GM18507 (cell line): ENCODE results near the gene C20orf144.
"Not testable (repeated sequence)": the region's sequence is repeated elsewhere in the genome, so short reads cannot be mapped to it uniquely, and the experiment has no call there.

Experiments used
- DNase-seq: peaks from one replicate; pipeline ENCODE4 v3.0.0; 2011; ENCODE audit warnings: low read depth; ENCODE audit not compliant: insufficient read length; ENCODE audit errors: extremely low spot score
- FAIRE-seq: peaks from 2 replicates; lab custom pipeline; 2011; peaks lifted over from hg19 to GRCh38; lab: Jason Lieb, UNC

The C20orf144 gene

GRCh38 chr20:33687993-33688937, 26.1 kb downstream of the C20orf144 start:
- no peak for FAIRE-seq
- no peak for DNase-seq

DNA sequence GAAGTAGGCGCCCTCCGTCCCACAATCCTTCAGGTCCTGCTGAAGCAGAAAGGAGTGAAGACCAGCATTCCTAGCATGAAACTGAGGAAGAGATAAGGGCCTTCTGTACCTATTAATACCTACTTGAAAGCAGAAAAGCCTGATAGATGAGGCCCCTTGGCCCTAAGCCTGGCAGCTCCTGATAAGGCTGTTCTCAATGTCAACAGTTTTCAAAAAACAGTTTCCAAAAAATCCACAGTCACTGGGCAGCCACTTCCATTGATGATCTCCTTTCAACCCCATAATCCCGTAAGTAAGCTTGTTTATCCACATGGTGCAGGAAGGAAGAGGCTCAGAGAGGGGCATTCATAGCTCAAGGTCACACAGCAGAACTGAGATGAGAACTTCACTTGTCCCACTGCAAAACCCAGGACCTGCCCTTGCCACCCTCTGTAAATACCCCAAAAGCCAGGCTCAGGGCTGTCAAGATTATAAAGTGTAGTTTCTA, 26.9 kb downstream of the C20orf144 start:
- no peak for FAIRE-seq
- DNase-seq, result no peak

- FAIRE-seq (no peak), DNase-seq (no peak)
Measured at GRCh38 chr20:33689493-33689892, 27.4 kb downstream of the C20orf144 start.

GRCh38 chr20:33689973-33690372, 27.8 kb downstream of the C20orf144 start:
- DNase-seq (no peak), FAIRE-seq (no peak)

DNA sequence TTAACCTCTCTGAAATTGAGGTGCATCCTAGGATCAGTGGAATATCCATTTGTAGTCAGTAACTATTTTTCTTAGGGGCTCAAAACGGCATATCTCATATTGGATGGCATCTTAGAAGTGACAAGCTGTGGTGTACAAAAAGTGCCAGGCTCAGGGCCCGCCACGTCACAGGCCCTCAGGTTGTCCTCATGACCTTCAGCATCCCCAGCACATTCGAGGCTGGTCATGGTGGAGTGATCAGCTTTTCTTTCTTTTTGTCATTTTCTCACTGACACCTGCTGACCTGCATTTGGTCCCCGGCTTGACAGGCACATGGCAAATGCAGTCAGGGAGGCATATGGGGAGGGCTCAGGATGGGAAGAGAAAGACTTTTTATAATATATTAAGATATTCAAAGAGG, 31.2 kb downstream of the C20orf144 start:
- no peak for FAIRE-seq

GRCh38 chr20:33693741-33694638, 31.9 kb downstream of the C20orf144 start:
- FAIRE-seq (no peak), DNase-seq (no peak)

More for the DNA sequence above, 31.2 kb downstream of the C20orf144 start:
- DNase-seq, result no peak

- FAIRE-seq (no peak), DNase-seq (no peak)
Measured at GRCh38 chr20:33694639-33695012, 32.5 kb downstream of the C20orf144 start.

GRCh38 chr20:33696448-33696847, 34.3 kb downstream of the C20orf144 start:
- FAIRE-seq (no peak), DNase-seq (no peak)

DNA sequence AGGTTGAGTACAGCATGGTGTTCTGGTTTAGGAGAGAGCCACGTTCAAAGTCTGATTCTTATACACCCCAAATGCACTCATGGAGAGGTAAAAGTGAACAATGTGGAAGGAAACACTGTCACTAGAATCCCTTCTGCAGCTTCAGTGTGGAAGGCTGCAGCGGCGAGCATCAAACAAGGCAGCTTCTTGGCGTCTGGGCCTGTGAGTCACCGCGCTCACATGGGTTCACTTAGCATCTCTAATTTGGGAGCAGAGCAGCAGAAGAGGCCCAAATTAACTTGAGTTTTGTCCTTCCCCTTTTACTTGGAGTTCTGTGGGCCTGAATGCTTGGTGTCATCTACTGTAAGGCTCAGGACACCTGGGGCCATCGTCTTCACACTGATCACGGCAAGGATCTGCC, 35.0 kb downstream of the C20orf144 start:
- no peak for FAIRE-seq
- no peak for DNase-seq

DNA sequence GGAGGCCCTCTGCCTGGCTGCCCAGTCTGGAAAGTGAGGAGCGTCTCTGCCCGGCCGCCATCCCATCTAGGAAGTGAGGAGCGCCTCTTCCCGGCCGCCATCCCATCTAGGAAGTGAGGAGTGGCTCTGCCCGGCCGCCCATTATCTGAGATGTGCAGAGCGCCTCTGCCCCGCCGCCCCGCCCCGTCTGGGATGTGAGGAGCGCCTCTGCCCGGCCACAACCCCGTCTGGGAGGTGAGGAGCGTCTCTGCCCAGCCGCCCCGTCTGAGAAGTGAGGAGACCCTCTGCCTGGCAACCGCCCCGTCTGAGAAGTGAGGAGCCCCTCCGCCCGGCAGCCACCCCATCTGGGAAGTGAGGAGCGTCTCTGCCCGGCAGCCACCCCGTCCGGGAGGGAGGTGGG, 36.8 kb downstream of the C20orf144 start:
- FAIRE-seq, DNase-seq: not testable (repeated sequence)

DNA sequence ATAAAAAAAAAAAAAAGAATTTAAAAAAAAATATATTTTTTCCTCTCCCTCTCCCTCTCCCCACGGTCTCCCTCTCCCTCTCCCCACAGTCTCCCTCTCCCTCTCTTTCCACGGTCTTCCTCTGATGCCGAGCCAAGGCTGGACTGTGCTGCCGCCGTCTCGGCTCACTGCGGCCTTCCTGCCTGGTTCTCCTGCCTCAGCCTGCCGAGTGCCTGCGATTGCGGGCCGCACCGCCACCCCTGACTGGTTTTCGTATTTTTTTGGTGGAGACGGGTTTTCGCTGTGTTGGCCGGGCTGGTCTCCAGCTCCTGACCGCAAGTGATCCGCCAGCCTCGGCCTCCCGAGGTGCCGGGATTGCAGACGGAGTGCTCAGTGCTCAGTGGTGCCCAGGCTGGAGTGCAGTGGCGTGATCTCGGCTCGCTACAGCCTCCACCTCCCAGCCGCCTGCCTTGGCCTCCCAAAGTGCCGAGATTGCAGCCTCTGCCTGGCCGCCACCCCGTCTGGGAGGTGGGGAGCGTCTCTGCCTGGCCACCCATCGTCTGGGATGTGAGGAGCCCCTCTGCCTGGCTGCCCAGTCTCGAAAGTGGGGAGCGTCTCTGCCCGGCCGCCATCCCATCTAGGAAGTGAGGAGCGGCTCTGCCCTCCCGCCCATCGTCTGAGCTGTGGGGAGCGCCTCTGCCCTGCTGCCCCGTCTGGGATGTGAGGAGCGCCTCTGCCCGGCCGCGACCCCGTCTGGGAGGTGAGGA, 38.7 kb downstream of the C20orf144 start:
- not testable (repeated sequence) for FAIRE-seq, DNase-seq

DNA sequence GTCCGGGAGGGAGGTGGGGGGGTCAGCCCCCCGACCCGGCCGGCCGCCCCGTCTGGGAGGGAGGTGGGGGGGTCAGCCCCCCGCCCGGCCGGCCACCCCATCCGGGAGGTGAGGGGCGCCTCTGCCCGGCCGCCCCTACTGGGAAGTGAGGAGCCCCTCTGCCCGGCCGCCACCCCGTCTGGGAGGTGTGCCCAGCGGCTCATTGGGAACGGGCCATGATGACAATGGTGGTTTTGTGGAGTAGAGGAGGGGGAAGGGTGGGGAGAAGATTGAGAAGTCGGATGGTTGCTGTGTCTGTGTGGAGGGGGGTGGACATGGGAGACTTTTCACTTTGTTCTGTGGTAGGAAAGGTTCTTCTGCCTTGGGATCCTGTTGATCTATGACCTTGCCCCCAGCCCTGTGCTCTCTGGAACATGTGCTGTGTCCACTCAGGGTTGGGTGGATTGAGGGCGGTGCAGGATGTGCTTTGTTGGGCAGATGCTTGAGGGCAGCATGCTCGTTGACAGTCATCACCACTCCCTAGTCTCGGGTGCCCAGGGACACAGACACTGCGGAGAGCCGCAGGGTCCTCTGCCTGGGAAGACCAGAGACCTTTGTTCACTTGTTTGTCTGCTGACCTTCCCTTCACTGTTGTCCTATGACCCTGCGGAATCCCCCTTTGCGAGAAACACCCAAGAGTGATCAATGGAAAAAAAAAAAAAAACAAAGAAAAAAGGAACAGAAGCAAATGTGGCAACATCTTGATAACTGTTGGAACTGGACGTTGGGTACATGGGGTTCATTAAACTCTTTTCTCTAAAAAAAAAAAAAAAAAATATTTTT, 39.7 kb downstream of the C20orf144 start:
- DNase-seq, result no peak
- no peak for FAIRE-seq

DNA sequence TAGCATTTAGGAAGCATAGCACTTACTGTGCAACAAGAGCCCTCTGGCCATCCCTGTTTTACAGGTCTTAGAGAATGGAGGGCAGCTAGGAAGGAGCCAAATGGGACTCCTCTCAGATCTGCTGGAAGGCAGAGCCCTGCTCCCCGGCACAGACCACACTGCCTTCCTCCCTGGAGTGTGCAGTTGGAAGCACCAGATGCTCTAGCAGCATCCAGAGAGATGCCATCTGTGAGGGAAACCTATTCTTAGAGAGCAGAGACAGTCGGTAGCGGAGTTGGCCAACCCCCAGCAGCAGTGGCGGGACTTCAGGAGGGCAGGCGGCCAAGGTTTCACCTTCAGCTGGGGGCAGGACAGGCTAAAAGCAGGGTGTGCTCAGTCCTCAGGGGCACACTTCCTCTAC, 40.7 kb downstream of the C20orf144 start:
- no peak for DNase-seq

GRCh38 chr20:33703498-33704137, 41.5 kb downstream of the C20orf144 start:
- DNase-seq, result no peak
- FAIRE-seq, result no peak

More for the DNA sequence above, 40.7 kb downstream of the C20orf144 start:
- FAIRE-seq, result no peak

DNA sequence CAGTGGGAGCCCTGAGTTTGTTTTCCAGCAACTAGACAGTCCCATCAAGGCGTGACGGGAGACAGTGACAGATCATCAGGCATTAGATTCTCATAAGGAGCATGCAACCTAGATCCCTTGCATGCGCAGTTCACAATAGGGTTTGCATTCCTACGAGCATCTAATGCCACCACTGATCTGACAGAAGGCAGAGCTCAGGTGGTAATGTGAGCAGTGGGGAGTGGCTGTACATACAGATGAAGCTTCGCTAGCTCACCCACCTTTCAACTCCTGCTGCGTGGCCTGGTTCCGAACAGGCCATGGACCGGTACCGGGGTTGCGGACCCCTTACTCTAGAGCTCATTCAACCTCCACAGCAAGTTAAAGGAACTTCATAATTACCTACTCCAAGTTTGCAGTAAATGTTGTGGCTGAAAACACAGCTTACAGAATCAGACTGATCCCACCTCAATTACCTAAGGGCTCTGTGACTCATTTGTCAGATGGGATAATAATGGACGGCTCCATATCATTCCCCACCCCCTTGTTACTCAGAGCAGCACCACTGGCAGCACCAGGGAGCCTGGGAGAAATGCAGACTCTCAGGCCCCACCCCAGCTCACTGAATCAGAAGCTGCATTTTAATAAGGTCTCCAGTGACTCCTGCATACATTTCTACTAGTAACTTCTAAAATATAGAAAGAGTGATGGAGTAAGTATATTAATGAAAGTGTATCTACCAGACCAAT, 42.2 kb downstream of the C20orf144 start:
- FAIRE-seq (no peak), DNase-seq (no peak)

DNA sequence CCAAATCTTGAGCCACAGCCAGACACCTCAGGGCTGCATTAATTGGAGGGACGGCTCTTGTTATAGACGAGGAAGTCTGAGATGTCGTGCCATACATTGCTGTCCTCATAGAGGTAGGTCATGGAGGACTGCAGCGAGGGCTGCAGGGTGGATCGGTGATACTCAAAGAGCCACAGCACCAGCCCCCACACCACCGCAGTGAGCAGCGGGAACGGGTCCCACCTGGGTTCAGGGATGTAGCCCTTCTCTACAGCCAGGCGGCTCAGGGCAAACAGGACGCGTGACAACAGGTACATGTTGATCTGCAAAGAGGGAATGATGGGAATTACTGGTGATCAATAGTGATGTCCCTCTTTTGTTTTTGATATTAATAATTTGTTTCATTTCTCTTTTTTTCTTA, 45.5 kb downstream of the C20orf144 start:
- no peak for DNase-seq
- FAIRE-seq, result no peak

GRCh38 chr20:33709398-33709797, 47.3 kb downstream of the C20orf144 start:
- DNase-seq, result no peak
- no peak for FAIRE-seq
